NT2/D1 (cell line): ENCODE data around the gene AAMDC.
"Not testable (repeated sequence)": the region's sequence is repeated elsewhere in the genome, so short reads cannot be mapped to it uniquely, and the experiment has no call there.

Experiments used
- SUZ12 ChIP-seq: IDR thresholded peaks from 2 replicates; pipeline ENCODE4 v1.6.1; 2011; ENCODE audit not compliant: insufficient read length, insufficient read depth; ENCODE audit errors: extremely low read depth
- ZNF274 ChIP-seq: IDR thresholded peaks from 2 replicates; pipeline ENCODE4 v1.6.1; 2011; ENCODE audit warnings: mild to moderate bottlenecking, low read depth, low read length

DNA sequence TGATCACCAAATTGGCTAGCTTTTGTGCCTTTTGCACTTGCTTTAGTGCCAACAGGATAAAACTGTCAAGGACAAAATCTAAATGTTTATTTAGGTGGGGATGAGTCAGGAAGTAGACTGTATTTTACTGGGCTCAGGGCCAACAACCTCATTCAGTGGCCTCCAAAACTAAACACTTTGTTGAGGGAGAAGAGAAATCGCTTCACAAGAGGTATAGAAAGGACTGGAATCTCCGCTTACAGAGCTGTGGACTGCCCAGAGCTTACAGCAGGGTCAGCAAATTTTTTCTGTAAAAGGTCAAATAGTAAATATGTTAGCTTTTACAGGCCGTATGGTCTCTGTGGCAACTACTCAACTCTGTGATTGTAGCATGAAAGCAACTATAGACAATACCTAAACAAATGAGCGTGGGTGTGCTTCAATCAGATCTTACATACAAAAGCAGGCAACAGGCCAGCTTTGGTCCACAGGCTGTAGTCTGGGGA, 93.4 kb downstream of the AAMDC start:
- not testable (repeated sequence) for TF ChIP-seq ZNF274, SUZ12
